GM19351 (cell line): ENCODE data around the gene SMAD3.

Source experiments
- ATAC-seq: cut with Tn5 transposase; IDR thresholded peaks from one replicate; pipeline ENCODE4 v1.9.1; 2021; ENCODE audit warnings: mild to moderate bottlenecking, moderate library complexity; ENCODE audit not compliant: unreplicated experiment

Gene SMAD3

GRCh38 chr15:67216859-67217258, 151.5 kb downstream of the SMAD3 start:
- no peak for ATAC-seq

- no peak for ATAC-seq
These were observed 153.0 kb downstream of the SMAD3 start for GRCh38 chr15:67218428-67218827.

- ATAC-seq, result no peak
These were observed 153.9 kb downstream of the SMAD3 start for GRCh38 chr15:67219288-67219687.

- ATAC-seq, result no peak
These were observed 159.5 kb downstream of the SMAD3 start for GRCh38 chr15:67224889-67225288.

- no peak for ATAC-seq
These were observed 159.9 kb downstream of the SMAD3 start for GRCh38 chr15:67225336-67225735.

GRCh38 chr15:67227431-67227830, 162.0 kb downstream of the SMAD3 start:
- no peak for ATAC-seq

- ATAC-seq, result no peak
These were observed 162.4 kb downstream of the SMAD3 start for GRCh38 chr15:67227846-67228245.

GRCh38 chr15:67228286-67228685, 162.9 kb downstream of the SMAD3 start:
- ATAC-seq, result no peak

- no peak for ATAC-seq
These were observed 165.1 kb downstream of the SMAD3 start for GRCh38 chr15:67230504-67230903.

GRCh38 chr15:67232591-67232990, 167.2 kb downstream of the SMAD3 start:
- no peak for ATAC-seq

GRCh38 chr15:67240235-67241131, 175.1 kb downstream of the SMAD3 start:
- peak; percentile 27 for ATAC-seq

- ATAC-seq, result peak; percentile 79
These were observed 175.9 kb downstream of the SMAD3 start for GRCh38 chr15:67241132-67241855.

- ATAC-seq, result no peak
These were observed 177.3 kb downstream of the SMAD3 start for GRCh38 chr15:67242708-67243111.
